Measurements from ENCODE around the gene SBK2.

Gene SBK2

GRCh38 chr19:55486043-55486970 lies 50.6 kb downstream of the SBK2 start:
- no peak for DNase-seq (ENCODE audit: low spot score)

GRCh38 chr19:55485439-55486011 lies 51.4 kb downstream of the SBK2 start:
- DNase-seq (ENCODE audit: low spot score): no peak

GRCh38 chr19:55484593-55485438 lies 52.1 kb downstream of the SBK2 start, which contains the start of gene NAT14:
Gene NAT14 (plus strand): TSS chr19:55485188. CDS start chr19:55485709, 521 bp downstream.
- peak; percentile 45 for DNase-seq (ENCODE audit: low spot score)

- no peak for DNase-seq (ENCODE audit: low spot score)
Observed at GRCh38 chr19:55483706-55484592, 53.0 kb downstream of the SBK2 start.

- no peak for DNase-seq (ENCODE audit: low spot score)
Observed at GRCh38 chr19:55482967-55483705, 53.8 kb downstream of the SBK2 start.

- no peak for DNase-seq (ENCODE audit: low spot score)
Observed at GRCh38 chr19:55482156-55482961, 54.6 kb downstream of the SBK2 start.

- DNase-seq (ENCODE audit: low spot score): no peak
Observed at GRCh38 chr19:55481794-55482155, 55.2 kb downstream of the SBK2 start.

GRCh38 chr19:55481148-55481793 lies 55.7 kb downstream of the SBK2 start:
- DNase-seq (ENCODE audit: low spot score): no peak

GRCh38 chr19:55479451-55480230 lies 57.3 kb downstream of the SBK2 start:
- no peak for DNase-seq (ENCODE audit: low spot score)

GRCh38 chr19:55479045-55479444 lies 57.9 kb downstream of the SBK2 start:
- no peak for DNase-seq (ENCODE audit: low spot score)

All from CD4-positive, alpha-beta T cell treated with Interleukin-6 at 100 ng/mL for 8 hours (primary cell).